Measurements from ENCODE around the gene C4orf17.

C4orf17 gene

DNA sequence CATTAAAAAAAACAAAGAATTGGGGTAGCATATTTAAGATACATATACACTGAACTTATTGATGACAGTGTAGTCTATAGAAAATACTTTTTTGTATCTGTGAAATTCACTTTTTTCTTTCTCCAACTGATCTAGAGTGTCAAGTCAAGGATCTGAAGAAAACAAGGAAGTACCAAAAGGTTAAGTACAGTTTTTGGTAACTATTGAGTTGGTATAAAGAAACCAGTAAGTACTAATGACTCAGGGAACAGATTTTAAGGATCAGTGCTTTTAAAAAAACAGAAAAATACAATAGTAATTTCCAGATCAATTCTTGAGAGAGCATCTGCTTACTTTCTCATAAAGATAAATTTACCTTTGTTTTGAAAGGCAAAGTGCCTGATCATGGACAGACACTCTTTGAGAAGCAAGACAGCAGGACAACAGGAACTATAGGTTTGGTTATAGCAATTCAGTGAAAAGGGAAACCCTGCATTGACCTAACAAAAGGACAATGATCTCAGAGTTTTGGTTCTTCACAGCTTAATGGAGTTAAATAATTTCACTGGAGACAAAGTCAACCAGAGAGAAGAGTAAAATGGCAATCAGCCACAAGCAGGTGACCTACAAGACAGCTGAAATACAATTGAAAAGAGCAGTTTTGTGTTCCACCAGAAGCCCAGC is 29.6 kb downstream of the C4orf17 start:
- DNase-seq: no peak

DNA sequence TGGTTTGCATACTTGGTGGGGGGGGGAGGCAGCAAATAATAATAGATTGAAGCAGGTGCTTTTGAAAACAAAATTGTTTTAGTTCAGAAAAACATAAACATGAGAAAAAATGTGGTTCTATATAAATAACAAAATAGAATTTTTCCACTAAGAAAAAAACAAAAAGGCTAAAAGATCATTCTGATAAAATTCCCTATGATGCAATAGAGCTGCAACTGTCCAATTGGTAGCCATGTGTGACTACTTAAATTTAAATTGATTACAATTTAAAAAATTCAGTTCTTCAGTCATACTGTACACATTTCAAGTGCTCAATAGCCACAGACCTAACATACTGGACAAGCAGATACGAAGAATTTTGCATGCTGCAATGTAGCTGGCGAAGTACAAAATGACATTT is 42.1 kb downstream of the C4orf17 start:
- no peak for DNase-seq

DNA sequence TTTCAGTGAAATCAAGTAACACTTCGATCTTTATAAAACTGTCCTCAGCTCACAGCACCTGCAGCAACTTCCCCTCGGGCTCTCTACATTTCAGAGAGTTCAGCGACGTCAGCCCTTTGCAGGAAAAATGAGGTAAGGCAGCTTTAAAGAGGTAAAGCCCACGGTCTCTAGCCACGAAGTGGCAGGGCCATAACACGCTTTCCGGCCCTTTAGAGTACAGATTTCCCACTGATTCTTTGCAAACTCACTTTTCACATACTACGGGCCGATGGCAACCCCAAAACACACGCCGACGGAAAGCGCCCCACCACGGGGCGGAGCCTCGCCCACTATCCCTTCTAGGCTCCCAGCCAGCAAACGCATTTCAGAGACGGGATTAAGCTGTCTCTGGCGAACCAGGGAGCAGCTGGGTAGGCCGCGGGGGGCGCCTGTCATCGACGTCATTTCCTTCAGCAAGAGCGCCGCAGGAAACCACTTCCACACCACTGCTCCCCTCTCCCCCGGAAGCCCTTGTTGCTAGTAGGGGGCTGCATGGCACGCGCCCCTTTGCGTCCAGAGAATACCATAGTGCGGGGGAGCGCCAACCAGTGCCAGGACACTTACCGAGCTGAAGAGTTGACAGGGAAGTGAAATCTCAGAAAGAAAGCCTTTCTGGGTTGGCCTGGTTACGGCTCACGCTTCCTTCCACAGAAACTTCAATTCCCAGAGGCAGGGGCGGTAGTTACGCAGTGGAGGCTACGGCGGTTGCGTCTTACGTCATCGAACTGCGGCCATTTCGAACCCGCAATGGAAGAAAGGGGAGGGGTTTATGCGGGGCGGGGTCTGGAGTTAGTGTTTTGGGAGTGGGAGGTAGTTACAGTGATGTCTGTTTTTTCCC is 52.7 kb downstream of the C4orf17 start, which contains the start of gene TRMT10A:
Gene TRMT10A (minus strand): TSS at position 730 of the 877 bp plus-strand sequence. CDS start 4,701 bp downstream, outside the sequence.
- peak; percentile 96 for DNase-seq

DNA sequence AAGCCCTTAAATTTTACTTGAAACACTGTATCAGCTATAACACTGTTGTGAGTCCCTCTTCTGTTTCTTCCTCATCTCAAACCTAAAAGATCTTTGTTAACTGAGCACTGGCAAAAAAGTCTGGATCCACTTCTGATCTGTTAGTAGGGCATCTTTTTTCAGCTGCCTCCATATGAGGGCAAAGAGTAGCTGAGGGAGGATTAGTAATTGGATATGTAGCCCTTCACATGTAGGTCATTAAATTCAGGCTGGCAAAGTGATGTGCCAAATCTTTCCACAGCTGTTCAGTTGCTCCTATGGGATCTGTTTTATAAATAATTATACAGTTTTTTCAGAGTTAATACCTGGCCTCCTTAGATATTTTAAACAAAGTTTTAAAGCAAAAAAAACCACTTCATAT is 54.1 kb downstream of the C4orf17 start:
- DNase-seq: no peak

DNA sequence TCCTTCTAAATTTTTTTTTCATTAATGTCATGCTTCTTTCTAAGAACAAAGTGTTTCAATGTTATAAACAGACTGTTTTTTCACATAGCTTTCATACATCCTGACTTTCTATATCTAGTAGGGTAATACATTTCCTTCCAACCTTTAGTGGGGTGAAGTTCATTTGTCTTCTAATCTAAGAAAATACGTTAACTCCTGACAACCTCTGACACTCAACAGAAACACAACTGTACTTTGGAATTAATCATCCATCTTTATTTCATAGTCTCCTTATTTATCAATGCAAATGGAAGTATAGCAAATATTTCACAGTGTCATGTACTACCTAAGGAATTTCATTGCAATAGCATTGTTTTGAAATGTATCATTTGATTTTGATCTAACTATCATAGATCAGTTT is 61.1 kb downstream of the C4orf17 start:
- no peak for DNase-seq

DNA sequence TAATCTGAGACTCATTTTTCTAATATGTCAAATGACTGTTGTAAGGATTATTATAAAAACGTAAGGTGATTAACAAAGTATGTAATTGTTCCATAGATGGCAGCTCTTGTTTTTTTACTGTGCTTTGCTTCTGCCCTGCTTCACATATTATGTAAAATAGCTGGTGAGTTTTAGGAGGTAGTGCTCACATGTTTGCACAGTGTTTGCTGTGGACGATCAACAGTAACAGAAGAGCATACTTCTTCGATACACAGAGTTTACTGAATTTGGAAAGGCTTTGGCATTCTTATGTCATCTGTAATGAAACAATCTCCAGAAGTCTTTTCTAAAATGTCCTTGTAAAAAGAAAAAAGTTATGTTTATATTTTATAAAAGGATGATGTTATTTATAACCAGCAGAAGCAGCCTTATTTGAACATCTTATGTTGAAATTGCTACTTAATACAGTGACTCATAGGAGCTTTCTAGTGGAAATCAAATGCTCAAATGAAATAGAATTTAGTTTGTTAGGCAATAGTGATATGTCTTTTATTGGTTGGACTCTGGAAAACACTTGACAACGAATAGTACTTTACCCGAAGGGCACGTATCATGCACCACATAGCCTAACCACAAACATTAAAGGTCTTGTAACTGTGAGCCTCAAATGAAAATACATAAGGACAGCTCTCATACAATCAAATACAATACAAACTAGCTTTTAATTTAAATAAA is 61.9 kb downstream of the C4orf17 start:
- no peak for DNase-seq

DNA sequence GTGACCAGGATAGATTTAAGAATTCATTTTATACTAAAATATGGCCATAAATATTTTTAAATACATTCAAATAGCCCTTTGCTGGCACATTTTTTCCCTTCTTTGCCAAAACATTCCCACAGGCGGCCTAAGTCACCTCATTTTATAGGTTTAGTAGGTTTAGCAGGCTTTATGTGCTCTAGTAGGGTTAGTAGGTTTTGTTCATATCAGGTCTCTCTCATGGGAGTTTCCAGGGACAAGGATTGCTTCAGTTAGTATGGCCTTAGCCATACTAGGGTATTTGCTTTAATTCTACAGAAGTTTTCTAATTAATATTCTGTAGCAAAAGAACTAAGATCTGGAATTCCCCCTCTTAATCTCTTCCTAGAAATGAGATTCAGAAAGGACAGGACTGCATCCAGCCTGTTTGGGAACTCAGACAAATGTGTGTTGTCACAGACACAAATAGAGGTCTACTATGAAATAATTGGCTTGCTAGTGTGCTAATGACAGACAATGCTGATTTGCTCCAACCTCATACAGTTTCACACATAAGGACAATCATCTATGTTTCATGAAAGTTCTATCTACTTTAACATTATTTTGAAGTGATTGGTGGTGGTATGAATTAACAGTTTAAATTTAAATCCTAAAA is 63.0 kb downstream of the C4orf17 start:
- no peak for DNase-seq

DNA sequence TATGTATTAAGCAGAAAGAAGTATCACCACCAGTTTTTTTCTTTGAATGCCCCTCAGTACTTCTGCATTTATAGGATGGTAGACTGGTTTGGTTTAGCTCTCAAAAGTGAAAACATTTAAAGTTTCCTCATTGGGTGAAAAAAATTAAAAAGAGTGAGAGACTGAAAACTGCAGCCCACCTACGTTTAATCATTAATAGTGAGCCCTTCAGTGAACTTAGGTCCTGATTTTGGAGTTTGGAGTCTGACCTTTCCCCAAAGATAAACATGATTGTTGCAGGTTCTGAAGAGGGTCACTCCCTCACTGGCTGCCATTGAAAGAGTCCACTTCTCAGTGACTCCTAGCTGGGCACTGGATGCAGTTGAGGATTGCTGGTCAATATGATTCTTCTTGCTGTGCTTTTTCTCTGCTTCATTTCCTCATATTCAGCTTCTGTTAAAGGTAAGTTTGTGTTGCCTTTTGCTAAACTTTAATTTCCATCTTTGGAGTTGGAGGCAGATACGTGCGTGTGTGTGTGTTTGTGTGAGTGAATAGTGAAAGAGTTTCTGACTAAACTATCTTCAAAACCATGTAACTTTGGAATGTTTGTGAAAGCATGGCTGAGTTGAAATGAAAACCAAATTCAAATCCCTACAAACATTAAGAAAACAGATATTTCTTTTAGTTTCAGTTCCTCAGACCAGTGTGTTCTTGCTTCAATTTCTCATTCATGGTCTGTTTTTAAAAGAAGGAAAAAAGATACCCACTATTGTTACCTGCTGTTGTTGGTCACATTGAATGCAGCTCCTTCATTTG is 63.9 kb downstream of the C4orf17 start, which contains the start of gene MTTP:
Gene MTTP (plus strand): TSS at position 295 of the 795 bp plus-strand sequence. CDS start 86 bp downstream, at position 381.
- no peak for DNase-seq

DNA sequence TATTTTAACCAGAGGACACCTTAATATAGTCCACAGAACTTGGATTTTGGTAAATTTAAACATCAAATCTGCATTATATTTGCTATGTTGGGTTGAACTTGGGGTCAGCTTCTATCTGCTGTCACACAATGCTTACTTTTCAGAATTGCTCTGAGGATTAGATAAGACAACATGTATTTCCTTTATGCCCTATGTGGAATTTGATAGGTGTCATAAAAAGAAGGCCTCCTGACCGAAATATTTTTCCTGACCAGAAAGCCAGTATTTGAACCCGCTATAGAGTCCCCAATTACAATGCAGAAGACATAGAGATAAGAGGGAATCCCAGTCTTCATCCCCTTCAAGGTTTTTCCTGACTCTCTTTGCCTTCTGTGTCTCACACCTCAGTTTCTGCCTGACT is 67.9 kb downstream of the C4orf17 start:
- no peak for DNase-seq

DNA sequence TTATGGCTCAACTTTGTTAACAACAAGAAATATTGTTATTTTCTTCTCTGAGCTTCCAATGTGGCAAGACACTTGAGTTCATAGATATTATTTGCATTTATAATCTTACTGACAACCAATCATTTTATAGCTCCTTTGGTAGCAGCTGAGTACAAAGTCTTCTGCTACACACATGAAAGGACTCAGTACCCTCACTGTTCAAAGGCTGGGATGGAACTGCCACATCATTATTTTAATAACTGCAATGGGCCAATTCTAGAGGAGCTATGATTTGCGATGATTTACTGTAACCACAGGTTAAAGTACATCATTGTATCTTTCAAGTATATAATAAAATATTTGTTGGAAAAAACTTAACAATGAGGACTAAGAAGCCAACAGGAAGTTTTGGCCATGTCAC is 74.7 kb downstream of the C4orf17 start:
- no peak for DNase-seq

DNA sequence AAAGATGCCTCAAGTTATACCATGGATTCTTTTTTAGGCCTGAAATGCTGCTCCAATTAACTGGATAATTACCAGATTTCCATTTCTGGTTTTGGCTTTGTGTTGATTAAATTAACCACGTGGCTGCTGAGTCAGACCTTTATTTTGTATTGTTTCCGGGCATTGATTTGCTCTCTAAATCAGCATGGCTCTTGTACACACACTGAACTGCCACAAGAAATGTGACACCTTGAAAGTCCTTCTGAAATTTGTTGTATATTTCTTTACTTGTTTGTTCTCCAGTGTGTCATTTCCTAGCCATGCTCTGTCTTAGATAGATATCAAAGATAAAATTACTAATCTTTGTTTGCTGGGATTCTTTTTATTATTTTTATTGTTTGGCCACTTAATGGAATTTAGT is 75.5 kb downstream of the C4orf17 start:
- no peak for DNase-seq

DNA sequence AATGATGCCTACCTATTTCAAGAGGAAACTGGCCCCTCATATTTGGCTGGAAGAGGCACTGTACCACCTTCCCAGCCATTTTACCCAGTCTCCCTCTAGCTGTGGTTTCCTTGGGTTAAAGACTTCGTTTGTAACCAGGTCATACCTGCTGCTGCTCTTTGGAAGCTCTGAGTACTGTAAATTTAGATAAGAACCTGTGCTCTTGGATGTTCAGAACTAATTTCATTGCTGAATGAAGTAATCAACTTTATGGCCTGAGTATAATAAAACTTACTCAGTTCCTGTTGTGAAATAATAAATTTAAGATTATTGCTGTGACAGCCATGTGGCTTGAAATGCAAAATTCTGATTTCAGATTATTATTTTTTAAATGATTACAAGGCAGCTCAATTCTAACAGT is 76.0 kb downstream of the C4orf17 start:
- DNase-seq: no peak

DNA sequence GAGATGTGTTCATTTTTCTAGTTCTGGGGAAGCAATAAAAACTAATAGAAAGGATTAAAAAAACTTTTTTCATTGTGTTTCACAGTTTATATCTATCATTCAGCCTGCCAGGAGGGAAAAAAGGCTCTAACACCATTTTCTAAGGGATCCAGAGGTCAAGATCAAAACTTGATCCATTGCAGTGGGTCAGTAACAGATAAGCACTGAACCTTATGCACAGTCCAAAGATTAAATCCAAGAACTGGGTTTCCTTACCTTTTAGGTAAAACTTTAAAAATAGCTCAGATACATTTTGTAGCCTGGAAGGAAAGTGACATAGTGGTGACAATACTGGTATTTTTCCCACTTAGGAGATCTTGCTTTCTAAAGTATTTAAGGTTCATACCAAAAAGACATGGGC is 76.5 kb downstream of the C4orf17 start:
- DNase-seq: no peak

DNA sequence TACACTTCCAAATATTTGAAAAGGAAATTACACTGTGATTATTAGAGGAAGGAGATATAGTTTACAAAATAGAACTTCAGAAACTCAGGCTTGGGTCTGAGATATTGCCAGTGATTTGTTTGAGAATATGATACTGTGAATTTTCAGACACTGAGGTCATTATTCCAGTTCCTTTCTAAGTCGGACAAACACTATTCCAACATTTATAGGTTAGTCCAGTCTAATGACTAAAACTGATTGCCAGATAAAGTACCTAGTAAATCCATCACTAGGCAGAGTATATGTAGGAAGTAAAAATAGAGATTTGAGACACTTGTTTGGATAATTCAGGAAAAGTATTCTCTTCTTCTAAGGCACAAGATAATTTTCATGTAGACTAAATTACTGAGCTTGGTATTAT is 77.0 kb downstream of the C4orf17 start:
- no peak for DNase-seq

DNA sequence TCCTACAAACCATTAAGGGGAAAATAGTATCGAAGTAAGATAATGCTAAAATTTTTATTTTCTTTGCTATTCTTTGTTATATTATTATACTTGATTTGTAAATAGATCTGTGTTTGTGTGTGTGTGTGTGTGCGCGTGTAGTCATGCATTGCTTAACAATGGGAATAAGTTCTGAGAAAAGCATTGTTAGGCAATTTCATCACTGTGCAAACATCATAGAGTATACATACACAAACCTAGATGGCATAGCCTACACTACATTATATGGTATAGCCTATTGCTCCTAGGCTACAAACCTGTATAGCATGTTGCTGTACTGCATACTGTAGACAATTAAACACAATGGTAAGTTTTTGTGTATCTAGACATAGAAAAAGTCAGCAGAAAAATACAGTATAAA is 80.9 kb downstream of the C4orf17 start:
- no peak for DNase-seq
